ENCODE measurements around the gene NRSN1. TPM values are rescaled to one million over a fixed set of nuclear protein-coding genes. Genes with fewer than 3 reads are reported as not detected.

NRSN1 gene
- total and polyA plus RNA-seq, 9 of the 15 experiments (the other 6 are each of a cell fraction or from before 2014, with no cell fraction given): not detected

GRCh38 chr6:24106291-24106690 lies 19.7 kb upstream of the NRSN1 start:
- CTCF ChIA-PET (ENCODE audit: low intra/inter-chr PET ratio): no interaction called here
- Histone ChIP-seq H3K27me3 (ENCODE audit: control insufficient read depth in 2 of 2, insufficient read depth in 2 of 2, low read length in 2 of 2) (no peaks in the 10 kb centered on the region), H3K36me3 (ENCODE audit: control insufficient read depth, insufficient read depth, low read length) (no peaks in the 10 kb centered on the region), H3K79me2 (ENCODE audit: control insufficient read depth, insufficient read depth, low read length) (no peaks in the 10 kb centered on the region), H3K4me2 (ENCODE audit: insufficient read depth, low read length) (no peak overlapping the region), H3K27ac (ENCODE audit: extremely low read depth, low read depth, low read length) (no peak overlapping the region), H3K4me3 (no peak overlapping the region), H2AFZ (ENCODE audit: low read depth, low read length) (no peak overlapping the region), H4K20me1 (replicated peaks; ENCODE audit: control insufficient read depth, insufficient read depth, low read length) (no peaks in the 10 kb centered on the region), H3K4me1 (replicated peaks in 1 of 2; ENCODE audit: control insufficient read depth in 2 of 2, insufficient read depth in 2 of 2, low read length in 2 of 2) (no peaks in the 10 kb centered on the region), H3K9me3 (replicated peaks; ENCODE audit: control insufficient read depth, insufficient read depth, low read depth, low read length) (no peaks in the 10 kb centered on the region), H3K9ac (ENCODE audit: insufficient read depth in 1 of 2, low read depth in 2 of 2, low read length in 2 of 2) (no peak overlapping the region), H3K9me1 (ENCODE audit: control insufficient read depth, insufficient read depth, low read length) (no peaks in the 10 kb centered on the region)
- no TSS peak for BruUV-seq (replicated peaks)
- TF ChIP-seq MAFF (IDR thresholded peaks at IDR 0.05; ENCODE audit: low read length) (no peak), POU5F1 (IDR thresholded peaks at IDR 0.05; ENCODE audit: borderline replicate concordance, low read depth, low read length, partially characterized antibody) (no peak), SREBF2 (CRISPR knock-in tag; IDR thresholded peaks at IDR 0.05) (no peak), MAFG (tag; conservative IDR thresholded peaks at IDR 0.05) (no peak), ZZZ3 (IDR thresholded peaks at IDR 0.05) (no peak), MBD2 (IDR thresholded peaks at IDR 0.05; ENCODE audit: borderline replicate concordance, low read depth) (no peak), SMAD4 (CRISPR knock-in tag; conservative IDR thresholded peaks at IDR 0.05) (no peak), EP300 (IDR thresholded peaks at IDR 0.05; ENCODE audit: low read length) (no peak), PRPF4 (IDR thresholded peaks at IDR 0.05; ENCODE audit: insufficient read depth, low read depth, low read length, poor library complexity, severe bottlenecking) (no peak), ZEB2 (IDR thresholded peaks at IDR 0.05) (no peak), TBP (optimal IDR thresholded peaks at IDR 0.05; ENCODE audit: low read depth, low read length) (no peak), KAT7 (CRISPR knock-in tag; IDR thresholded peaks at IDR 0.05; ENCODE audit: borderline replicate concordance) (no peak), ZC3H8 (IDR thresholded peaks at IDR 0.05) (no peak), POLR2A (conservative IDR thresholded peaks at IDR 0.05) (no peak), SP2 (IDR thresholded peaks at IDR 0.05; ENCODE audit: extremely low read depth, low read depth, low read length, poor library complexity, severe bottlenecking) (no peak), ETV6 (IDR thresholded peaks at IDR 0.05; ENCODE audit: borderline replicate concordance in 1 of 2, low read depth in 2 of 2, low read length in 1 of 2) (no peak), ETV6 (CRISPR knock-in tag; IDR thresholded peaks at IDR 0.05; ENCODE audit: borderline replicate concordance) (no peak)
- FAIRE-seq (no peak), DNase-seq (ENCODE audit: extremely low read depth in 1 of 4, low spot score in 3 of 4) (no peak), ATAC-seq (no peak)
- intact Hi-C loops (cut with micrococcal nuclease): no loop called here
- POLR2A ChIA-PET: no interaction called here
- 0% methylated on average over 5 of the region's 5 CpGs for WGBS (ENCODE audit: insufficient coverage, low coverage, missing lambda C conversion rate)
- in situ Hi-C loops (cut with MboI): no loop called here

All from K562 (cell line).